ENCODE results near the gene POLD2.

The POLD2 gene

DNA sequence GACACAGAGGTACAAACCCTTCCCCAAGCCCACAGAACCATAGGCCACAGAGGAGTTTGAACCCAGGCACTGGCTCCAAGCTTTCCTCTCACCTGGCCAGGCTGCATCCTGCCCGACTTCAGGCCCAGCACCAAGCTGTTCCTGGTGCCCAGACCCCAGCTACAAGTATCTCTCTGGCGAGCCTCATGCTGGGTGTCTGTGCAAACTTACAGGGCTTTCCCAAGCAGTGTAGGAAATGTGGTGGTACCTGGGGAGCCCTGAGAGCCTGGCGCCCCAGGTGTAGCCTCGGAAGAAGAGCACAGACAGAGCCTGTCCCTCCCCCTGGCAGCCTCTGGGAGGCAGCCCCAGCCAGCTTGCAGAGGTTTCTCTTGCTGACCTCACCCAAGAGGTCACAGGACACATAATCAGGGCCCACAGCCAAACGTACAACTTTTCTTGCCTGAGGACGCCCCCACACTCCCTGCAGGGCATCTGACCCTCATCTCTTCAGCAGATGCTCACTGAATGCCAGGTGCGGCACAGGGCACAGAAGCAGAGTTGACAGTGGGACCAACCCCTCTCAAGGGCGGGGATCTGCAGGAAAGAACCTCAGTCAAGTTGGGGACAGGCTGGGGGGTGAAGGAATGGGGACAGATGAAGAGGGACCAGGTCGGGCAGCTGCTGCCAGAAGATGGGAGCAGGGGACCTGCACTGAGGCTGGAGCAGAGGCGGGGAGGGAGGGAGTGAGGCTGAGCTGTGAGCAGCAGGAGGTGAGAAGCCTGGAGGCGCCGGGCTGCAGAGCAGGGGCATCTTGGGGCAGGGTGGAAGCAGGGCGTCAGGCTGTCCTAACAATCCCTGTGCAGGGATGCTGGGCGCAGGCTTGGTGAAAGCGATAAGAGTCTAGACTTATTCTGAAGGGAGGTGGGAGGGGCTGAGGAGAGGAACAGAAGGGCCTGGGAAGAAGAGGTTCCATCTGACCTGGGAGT, 34.0 kb upstream of the POLD2 start:
- no peak overlapping the region for H3K9ac ChIP-seq (ENCODE audit: low read depth, low read length)
- no peaks in the 10 kb centered on the region for H3K4me1 ChIP-seq (ENCODE audit: insufficient read depth, low read length)

DNA sequence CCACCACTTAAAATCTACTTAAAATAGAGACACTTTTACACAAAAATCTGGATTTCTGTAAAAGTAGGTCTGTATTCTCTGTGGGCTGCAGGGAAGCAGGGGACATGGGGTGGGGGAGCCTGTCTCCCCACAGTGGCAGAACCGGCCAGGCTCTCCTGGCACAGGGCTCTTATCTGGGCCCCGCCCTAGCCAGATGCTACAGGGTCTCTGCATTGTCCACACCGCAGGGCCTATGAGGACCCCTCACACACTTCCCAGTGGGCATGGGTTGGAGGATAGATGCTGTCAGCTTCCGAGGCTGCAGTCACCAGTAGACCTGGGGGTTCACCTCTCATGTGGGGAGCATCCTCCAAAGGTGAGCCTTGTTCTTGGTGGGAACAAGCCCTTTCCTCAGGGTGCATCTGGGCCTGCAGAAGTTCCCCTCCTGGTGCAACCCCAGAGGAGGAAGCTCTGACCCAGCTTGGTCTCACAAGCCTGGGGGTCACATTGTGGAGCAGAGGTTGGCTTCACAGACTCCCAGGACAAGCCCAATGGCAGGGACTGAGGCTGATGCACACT, 33.2 kb upstream of the POLD2 start:
- no peaks in the 10 kb centered on the region for H3K4me1 ChIP-seq (ENCODE audit: insufficient read depth, low read length)
- H3K9ac ChIP-seq (ENCODE audit: low read depth, low read length): no peak overlapping the region
- H3K9me3 ChIP-seq (ENCODE audit: control insufficient read depth, insufficient read depth, low read length): no peaks in the 10 kb centered on the region
- H3K36me3 ChIP-seq (ENCODE audit: insufficient read depth, low read length): no peaks in the 10 kb centered on the region

More for the DNA sequence above, 34.0 kb upstream of the POLD2 start:
- Histone ChIP-seq H3K36me3 (ENCODE audit: insufficient read depth, low read length) (no peaks in the 10 kb centered on the region), H3K9me3 (ENCODE audit: control insufficient read depth, insufficient read depth, low read length) (no peaks in the 10 kb centered on the region)

DNA sequence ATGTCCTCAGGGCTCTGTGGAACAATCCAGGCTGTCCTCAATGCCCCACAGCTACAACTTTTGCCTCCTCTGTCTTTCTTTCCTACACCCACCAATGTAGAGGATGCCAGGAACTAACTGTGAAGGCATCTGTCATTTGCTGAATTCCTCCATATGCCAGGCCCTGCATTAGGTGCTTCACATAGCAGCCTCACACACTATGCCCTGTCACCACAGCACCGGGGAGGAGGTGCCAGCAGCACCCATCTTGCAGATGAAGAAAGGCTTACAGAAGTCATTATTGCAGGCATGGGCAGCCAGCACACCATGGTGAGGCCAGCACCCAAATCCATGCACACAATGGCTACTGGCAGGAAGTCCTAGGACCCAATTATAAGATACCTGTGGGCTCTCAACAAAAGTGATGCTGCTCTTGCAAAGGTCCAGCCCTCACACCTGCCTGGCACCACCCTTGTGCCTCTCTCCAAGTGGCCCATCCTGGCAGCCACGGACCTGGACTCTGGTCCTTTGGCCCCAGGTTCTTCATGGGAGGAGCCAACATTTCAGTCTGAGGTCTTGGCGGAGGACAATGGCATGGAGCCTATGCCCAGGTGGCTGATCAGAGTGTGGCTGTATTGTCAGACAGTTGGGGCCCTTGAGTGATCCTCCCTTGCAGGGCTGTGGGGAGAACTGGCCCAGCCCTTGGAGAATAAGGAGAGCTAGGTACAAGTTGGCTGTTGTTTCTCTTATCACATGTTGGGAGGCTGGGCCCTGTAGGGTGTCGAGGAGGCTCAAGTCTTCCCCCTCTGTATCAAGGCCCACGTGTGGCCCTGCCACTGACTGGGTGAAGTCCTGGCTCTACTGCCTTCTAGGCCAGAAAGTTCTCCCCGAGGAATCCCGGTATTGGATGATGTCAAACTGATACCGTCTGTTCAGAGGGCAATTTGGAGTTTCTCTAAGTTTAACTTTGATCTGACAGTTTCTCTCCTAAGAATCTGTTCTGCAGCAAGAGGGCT, 32.1 kb upstream of the POLD2 start:
- Histone ChIP-seq H3K36me3 (ENCODE audit: insufficient read depth, low read length) (no peaks in the 10 kb centered on the region), H3K4me1 (ENCODE audit: insufficient read depth, low read length) (no peaks in the 10 kb centered on the region)

DNA sequence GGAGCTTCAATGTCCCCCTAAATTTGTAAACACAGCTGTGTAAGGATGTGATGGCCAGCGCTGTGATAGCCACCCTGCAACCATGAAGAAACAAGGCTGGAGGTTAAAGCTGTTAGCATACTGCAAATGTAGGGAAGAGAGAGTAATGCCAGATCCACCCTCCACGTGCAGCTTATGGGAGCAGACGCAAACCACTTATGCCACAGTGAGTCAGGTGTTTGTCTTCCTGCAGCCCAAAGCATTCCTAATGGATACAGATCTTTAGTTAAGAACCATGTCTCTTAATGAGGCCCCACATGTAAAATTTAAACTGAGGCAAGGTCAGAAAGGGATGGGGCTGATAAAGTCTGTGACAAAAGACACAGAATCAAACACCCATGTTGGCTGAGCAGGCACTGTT, 31.4 kb upstream of the POLD2 start:
- Histone ChIP-seq H3K4me1 (ENCODE audit: insufficient read depth, low read length) (no peaks in the 10 kb centered on the region), H3K36me3 (ENCODE audit: insufficient read depth, low read length) (no peaks in the 10 kb centered on the region)

More for the DNA sequence above, 32.1 kb upstream of the POLD2 start:
- H3K9ac ChIP-seq (ENCODE audit: low read depth, low read length): no peak overlapping the region
- H3K9me3 ChIP-seq (ENCODE audit: control insufficient read depth, insufficient read depth, low read length): no peaks in the 10 kb centered on the region

DNA sequence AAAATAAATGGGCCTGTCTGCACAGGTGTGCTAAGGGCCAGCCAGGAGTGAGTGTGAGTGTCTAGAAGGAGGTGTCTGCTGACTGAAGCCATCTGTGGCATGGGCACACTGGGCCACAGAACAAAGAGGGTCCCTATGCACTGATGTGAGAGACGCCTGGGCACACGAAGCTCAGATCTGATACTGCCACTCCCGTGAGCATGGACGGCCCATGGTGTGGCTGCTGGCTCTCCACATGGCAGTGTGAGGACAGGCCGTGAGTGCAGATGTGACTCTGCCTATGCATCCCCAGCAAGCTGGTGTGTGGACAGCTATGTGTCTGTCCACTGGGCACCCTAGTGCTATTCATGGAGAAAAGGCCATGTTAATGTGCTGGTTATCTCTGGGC, 30.6 kb upstream of the POLD2 start:
- Histone ChIP-seq H3K9ac (ENCODE audit: low read depth, low read length) (no peak overlapping the region), H3K4me1 (ENCODE audit: insufficient read depth, low read length) (no peaks in the 10 kb centered on the region), H3K36me3 (ENCODE audit: insufficient read depth, low read length) (no peaks in the 10 kb centered on the region), H3K9me3 (ENCODE audit: control insufficient read depth, insufficient read depth, low read length) (no peaks in the 10 kb centered on the region)

More for the DNA sequence above, 31.4 kb upstream of the POLD2 start:
- Histone ChIP-seq H3K9ac (ENCODE audit: low read depth, low read length) (no peak overlapping the region), H3K9me3 (ENCODE audit: control insufficient read depth, insufficient read depth, low read length) (no peaks in the 10 kb centered on the region)

DNA sequence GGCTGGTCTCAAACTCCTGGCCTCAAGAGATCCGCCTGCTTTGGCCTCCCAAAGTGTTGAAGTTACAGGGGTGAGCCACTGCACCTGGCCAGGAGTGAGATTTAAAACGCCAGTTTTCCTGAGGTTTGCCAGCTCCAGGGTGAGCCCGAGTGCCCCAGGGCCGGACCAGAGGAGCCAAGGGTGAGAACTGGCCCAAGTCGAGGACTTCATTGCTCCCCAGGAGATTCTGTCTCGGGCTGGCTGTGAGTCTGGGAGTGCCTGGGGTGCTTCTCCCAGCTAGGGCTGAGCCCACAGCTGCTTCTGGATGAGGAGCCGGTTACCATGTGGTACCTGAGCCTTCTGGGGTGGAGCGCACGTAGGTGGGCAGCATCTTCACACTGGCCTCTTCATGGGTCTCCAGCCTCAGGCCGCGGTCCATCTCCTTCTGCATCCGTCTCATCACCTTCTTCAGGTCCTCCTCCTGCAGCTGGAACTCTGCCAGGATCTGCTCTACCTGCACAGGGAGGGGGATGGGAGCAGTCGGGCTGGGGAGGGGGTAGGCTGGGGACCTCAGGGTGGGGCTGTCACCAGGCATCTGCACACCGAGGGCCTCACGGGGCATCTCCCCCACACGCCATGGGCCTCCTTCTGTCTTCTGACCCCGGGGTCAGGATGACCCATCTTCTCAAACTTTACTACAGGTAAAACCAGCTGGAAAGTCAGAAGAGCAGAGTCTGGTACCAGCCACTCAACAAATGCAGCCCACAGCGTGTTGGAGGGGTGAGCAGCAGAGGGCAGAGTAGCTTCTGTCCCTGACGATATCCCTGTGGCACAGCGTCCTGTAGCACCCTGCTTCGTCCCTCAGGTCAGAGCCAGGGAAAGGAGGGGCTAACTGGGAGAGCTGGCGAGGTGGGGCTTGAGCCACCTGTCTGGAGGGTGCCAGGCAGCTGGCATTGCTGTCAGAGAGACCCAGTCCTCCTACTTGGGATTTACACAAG, 29.9 kb upstream of the POLD2 start:
- no peaks in the 10 kb centered on the region for H3K4me1 ChIP-seq (ENCODE audit: insufficient read depth, low read length)
- H3K9me3 ChIP-seq (ENCODE audit: control insufficient read depth, insufficient read depth, low read length): no peaks in the 10 kb centered on the region
- no peaks in the 10 kb centered on the region for H3K36me3 ChIP-seq (ENCODE audit: insufficient read depth, low read length)
- H3K9ac ChIP-seq (ENCODE audit: low read depth, low read length): no peak overlapping the region

DNA sequence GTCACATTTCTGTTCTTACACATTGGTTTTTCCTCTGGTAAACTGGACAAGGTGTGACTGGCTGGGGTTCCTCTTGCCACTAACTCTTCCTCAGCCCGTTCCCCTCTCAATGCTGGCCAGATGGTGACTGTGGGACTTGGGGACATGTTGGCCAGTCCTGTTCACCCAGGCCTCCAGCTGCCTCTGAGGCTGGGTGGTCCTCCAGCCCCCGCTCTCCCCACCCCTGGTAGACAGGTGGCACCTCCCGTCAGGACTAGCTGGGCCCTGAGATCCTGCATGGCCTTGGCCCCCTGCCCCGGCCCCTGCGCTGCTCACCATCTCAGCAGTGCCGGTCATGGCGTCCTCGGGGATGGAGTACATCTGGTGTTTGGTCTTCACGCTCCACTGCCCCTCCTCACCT, 28.6 kb upstream of the POLD2 start:
- Histone ChIP-seq H3K4me1 (ENCODE audit: insufficient read depth, low read length) (peaks cover 10% of the 10 kb centered on the region), H3K36me3 (ENCODE audit: insufficient read depth, low read length) (no peaks in the 10 kb centered on the region), H3K9ac (ENCODE audit: low read depth, low read length) (no peak overlapping the region), H3K9me3 (ENCODE audit: control insufficient read depth, insufficient read depth, low read length) (no peaks in the 10 kb centered on the region)

DNA sequence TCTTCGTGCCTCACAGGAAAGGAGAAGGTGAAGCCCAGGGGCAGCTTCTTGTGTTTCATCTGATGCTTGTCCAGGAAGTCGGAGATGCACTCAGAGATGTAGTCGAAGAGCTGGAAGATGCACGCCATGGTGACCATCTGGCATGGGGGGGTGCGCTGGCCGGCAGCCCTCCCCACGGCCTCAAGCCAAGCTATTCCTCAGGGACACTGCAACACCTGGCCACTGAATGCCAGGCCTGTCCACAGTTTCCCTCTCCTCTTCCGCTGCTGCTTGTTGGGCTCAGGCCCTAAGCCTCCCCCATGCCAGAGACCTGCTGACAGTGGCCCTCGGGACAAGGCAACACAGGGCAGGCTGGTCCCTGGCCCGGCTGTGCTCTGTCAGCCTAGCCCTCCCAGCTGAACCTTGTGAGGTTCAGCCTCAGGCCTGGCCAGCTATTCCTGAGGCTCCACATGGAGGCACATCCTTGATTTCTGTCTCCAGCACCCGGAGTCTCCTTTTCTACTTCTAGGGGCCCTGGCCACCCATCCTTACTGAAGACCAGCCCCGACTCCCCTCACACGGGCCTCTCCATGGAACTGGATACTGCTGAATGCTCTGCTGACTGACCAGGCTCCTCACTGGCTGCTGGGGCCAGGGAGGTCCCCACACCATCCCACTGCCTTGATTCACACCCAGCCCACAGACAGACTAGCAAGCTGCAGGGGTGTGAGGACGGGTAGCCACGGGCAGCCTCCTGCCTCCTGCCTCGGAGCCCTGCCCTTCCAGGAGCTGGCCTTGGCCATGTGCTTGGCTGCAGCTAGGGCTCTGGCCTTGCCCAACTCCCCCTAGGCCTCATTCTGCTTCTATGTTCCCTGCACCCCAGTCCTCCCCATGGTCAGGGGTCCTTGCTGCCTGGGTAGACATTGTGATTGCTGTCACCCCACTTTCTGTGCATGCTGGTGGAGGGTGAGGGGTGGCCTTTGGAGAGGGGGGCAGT, 27.9 kb upstream of the POLD2 start:
- no peak overlapping the region for H3K9ac ChIP-seq (ENCODE audit: low read depth, low read length)
- no peaks in the 10 kb centered on the region for H3K36me3 ChIP-seq (ENCODE audit: insufficient read depth, low read length)
- peaks cover 14% of the 10 kb centered on the region for H3K4me1 ChIP-seq (ENCODE audit: insufficient read depth, low read length)
- no peaks in the 10 kb centered on the region for H3K9me3 ChIP-seq (ENCODE audit: control insufficient read depth, insufficient read depth, low read length)

DNA sequence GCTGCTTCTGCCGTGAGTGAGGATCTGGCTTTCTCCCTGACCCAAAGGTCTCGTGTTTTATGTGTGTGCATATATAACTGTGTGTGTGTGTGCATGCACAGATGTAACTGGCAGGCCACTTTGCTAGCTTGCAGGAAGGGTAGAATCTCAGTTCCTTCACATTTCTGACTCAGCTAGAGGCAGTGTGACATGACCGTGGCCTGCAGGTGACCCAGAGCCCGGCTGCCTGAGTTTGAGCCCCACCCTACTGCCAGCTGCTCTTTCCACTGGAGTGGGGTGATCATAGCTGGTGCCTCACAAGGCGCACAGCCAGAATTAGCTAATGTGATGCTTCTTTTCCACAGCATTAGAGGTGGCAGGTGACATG, 27.1 kb upstream of the POLD2 start:
- no peaks in the 10 kb centered on the region for H3K36me3 ChIP-seq (ENCODE audit: insufficient read depth, low read length)
- peaks cover 14% of the 10 kb centered on the region for H3K4me1 ChIP-seq (ENCODE audit: insufficient read depth, low read length)
- H3K9me3 ChIP-seq (ENCODE audit: control insufficient read depth, insufficient read depth, low read length): no peaks in the 10 kb centered on the region
- no peak overlapping the region for H3K9ac ChIP-seq (ENCODE audit: low read depth, low read length)

DNA sequence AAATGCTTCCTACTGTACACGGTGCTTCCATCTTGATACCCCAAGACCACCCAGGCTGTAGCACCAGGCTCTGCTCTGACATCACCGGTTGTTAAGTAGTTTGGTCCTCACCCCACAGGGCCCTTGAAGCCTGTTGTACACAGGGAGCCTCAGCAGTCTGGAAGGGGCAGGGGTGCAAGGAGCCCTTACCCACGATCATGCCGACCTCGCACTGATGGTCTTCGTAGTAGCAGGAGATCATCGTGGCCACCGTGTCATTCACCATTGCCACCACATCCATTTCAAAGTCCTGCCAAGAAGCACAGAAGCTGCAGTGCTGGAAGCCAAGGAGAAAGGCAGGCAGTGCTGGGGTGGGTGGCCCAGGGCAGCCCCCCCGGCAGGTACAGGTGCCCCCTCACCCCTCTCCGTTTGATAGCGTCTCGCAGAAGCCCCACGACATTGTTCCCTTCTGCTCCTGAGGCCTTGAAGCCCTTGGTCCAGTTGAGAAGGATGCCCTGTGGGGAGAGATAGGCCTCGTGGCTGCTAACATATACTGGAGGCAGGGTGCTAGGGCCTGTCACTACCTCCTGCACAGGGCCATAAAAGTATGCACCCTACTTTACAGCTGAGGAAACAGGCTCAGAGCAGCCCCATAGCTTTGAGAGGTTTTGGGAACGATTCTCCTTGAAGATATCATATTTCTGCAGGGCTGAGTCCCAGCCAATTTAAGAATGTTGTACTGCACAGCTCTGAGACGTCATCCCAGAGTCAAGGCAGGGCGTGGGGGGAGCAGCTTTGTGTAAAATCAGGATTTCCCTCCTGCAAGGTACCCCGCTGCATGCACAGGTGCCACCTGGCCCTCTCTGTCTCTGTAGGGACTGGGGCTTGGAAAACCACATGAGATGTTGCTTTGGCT, 26.5 kb upstream of the POLD2 start:
- no peak overlapping the region for H3K9ac ChIP-seq (ENCODE audit: low read depth, low read length)

DNA sequence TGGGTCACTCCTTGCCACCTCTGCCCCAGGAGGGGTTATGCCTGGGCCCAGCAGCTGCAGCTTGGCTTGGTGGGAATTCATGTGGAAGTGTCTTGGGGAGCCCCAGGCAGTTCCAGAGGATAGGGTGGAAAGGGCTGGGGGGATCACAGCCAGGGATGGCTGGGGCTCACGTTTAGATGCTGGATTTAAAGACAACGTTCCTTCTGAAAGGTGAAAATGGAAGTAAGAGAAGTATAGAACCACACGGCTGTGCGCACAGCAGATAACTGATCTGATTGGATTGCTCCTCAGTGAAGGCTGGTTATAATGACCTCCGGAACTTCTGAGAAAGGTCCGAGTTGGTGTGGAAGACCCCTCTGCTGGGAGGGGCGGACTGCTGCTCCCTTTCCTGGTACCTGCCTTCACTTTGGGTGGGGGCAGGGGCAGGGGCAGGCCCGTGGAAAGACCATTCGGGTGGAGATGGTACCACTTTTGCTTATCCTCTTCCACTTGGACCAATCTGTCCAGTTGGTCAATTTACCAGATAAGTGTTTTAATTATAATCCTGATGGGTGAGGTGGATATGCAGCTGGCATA, 25.7 kb upstream of the POLD2 start:
- H3K4me1 ChIP-seq (ENCODE audit: insufficient read depth, low read length): peaks cover 14% of the 10 kb centered on the region
- H3K36me3 ChIP-seq (ENCODE audit: insufficient read depth, low read length): no peaks in the 10 kb centered on the region
- no peaks in the 10 kb centered on the region for H3K9me3 ChIP-seq (ENCODE audit: control insufficient read depth, insufficient read depth, low read length)
- H3K9ac ChIP-seq (ENCODE audit: low read depth, low read length): no peak overlapping the region

More for the DNA sequence above, 26.5 kb upstream of the POLD2 start:
- Histone ChIP-seq H3K9me3 (ENCODE audit: control insufficient read depth, insufficient read depth, low read length) (no peaks in the 10 kb centered on the region), H3K36me3 (ENCODE audit: insufficient read depth, low read length) (no peaks in the 10 kb centered on the region), H3K4me1 (ENCODE audit: insufficient read depth, low read length) (peaks cover 14% of the 10 kb centered on the region)

DNA sequence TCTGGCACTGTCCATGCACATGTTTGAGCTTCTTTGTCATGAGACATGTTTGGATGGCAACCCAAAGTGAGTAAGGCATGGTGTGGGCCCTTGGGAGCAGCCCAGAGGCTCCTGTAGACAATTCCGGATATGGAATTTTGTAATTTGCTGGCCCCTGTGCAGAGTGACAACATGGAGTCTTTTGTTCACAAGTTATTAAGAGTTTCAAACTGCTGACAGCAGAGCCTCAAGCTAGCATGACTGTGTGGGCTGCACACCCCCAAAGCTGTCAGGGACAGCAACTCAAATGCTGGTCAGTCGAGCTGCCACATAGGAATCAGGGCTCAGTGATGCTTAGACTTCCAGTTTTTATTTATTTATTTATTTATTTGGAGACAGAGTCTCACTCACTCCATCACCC, 24.8 kb upstream of the POLD2 start:
- Histone ChIP-seq H3K36me3 (ENCODE audit: insufficient read depth, low read length) (no peaks in the 10 kb centered on the region), H3K4me1 (ENCODE audit: insufficient read depth, low read length) (peaks cover 14% of the 10 kb centered on the region)

More for the DNA sequence above, 24.8 kb upstream of the POLD2 start:
- H3K9ac ChIP-seq (ENCODE audit: low read depth, low read length): no peak overlapping the region
- H3K9me3 ChIP-seq (ENCODE audit: control insufficient read depth, insufficient read depth, low read length): no peaks in the 10 kb centered on the region

Data from ES-I3 (cell line).